ENCODE measurements around the gene MX1. TPM values are rescaled to one million over a fixed set of nuclear protein-coding genes. Genes with fewer than 3 reads are reported as not detected.

The MX1 gene
- total RNA-seq, 1 donor from 2014 or later = 25.0 TPM

DNA sequence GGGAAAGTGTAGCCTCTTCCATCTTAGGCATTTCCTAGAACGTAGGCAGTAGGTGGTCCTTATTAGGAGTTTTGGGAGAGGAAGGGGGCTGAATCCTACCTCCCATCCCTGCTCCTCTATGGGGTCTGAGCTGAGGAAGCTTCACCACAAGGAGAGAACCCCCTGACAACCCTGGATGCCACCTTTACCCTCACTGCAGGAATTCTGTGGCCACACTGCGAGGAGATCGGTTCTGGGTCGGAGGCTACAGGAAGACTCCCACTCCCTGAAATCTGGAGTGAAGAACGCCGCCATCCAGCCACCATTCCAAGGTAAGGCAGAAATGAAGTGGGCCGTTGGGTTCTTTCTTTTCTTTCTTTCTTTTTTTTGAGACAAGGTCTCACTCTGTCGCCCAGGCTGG is 1.5 kb downstream of the MX1 start:
- H3K4me3 ChIP-seq (ENCODE audit: low read depth, low read length) = no peak overlapping the region
- DNase-seq (ENCODE audit: low read depth) = no peak
- TF ChIP-seq, protein P1, sequence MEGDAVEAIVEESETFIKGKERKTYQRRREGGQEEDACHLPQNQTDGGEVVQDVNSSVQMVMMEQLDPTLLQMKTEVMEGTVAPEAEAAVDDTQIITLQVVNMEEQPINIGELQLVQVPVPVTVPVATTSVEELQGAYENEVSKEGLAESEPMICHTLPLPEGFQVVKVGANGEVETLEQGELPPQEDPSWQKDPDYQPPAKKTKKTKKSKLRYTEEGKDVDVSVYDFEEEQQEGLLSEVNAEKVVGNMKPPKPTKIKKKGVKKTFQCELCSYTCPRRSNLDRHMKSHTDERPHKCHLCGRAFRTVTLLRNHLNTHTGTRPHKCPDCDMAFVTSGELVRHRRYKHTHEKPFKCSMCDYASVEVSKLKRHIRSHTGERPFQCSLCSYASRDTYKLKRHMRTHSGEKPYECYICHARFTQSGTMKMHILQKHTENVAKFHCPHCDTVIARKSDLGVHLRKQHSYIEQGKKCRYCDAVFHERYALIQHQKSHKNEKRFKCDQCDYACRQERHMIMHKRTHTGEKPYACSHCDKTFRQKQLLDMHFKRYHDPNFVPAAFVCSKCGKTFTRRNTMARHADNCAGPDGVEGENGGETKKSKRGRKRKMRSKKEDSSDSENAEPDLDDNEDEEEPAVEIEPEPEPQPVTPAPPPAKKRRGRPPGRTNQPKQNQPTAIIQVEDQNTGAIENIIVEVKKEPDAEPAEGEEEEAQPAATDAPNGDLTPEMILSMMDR (conservative IDR thresholded peaks at IDR 0.05; ENCODE audit: low read depth, low read length) = no peak

DNA sequence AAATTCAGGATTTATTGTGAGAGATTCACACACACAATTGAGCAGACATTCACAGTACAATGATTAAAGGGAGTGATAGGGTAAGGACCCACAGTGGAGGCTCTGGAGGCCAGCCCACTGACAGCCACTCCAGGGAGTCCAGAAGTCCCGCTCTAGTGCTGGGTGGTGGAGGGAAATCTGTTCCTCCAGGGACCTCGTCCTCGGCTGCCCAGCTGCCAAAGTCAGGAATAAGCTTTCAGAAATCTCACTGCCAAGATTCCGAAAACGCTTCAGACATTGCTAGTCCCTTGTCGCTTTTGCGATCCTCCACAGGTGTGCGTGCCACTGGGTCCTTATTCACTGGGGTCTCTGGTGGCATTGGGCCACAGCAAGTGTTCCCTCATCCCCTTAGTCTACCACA is 2.3 kb downstream of the MX1 start:
- TF ChIP-seq, protein P1 (conservative IDR thresholded peaks at IDR 0.05; ENCODE audit: low read depth, low read length) = no peak
- DNase-seq (ENCODE audit: low read depth) = no peak
- no peak overlapping the region for H3K4me3 ChIP-seq (ENCODE audit: low read depth, low read length)

DNA sequence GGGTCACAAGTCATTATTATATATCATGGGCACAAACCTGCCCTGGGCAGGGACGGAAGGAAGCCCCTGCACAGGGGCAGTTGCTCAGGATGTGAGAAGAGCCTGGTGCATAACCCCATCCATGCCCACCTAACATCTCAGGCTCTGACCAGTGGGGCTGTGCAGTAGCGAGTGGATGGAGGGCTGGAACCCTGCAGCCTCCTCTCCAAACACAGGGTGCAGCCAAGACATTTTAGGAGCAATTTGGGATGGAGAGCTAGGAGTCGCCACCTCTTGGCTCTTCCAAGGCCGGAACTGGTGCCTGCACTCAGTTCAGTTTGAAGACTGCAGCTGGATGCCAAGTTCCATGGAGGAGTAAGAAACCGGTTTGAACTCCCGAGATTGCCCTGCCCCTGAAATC is 2.8 kb downstream of the MX1 start:
- no peak for DNase-seq (ENCODE audit: low read depth)
- H3K4me3 ChIP-seq (ENCODE audit: low read depth, low read length) = no peak overlapping the region
- TF ChIP-seq, protein P1 (conservative IDR thresholded peaks at IDR 0.05; ENCODE audit: low read depth, low read length) = no peak

DNA sequence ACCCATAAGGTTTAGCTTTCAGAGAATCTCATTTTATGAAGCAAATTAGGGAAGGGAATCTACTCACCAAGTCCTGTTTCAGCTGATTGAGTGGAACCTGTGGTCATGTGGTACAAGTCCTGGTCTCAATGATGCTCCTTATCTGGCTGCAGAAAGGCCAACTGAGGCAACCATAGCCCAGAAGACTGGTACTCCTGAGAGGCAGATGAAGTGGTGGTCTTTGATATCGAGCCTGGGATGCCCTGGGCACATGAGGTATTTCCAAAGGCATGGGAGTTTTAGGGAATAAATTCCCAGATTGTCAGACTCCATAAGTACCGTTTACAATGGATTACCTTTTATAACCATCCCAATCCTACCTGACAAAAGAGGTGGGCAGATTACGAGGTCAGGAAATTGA is 3.3 kb downstream of the MX1 start:
- TF ChIP-seq, protein P1 (conservative IDR thresholded peaks at IDR 0.05; ENCODE audit: low read depth, low read length) = no peak
- DNase-seq (ENCODE audit: low read depth) = no peak
- no peak overlapping the region for H3K4me3 ChIP-seq (ENCODE audit: low read depth, low read length)

DNA sequence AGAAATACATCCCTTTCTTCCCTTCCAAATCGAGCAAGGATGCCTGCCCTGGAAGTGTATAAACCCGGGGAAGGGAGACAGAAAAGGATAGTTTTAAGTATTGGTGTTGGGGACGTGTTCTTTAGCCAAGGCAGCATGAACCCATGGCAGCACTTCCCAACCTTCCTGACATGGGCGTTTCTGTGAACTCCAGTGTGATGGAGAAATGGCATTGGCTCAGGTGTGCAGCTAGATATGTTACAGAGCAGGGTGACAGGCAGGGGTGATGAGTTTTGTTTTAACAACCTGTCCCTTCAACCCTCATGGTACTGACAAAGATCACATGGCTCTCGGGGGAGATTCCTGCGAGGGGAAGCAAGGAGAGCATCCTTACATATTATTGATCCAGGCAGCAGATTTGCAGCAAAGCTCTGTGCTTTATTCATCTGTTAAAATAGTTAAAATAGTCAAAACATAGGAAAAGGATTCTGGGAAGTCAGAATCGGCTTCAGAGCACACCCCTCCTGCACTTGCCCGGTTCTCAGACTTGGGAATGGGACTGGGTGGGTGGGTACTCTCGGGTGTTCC is 4.0 kb downstream of the MX1 start:
- TF ChIP-seq, protein P1 (conservative IDR thresholded peaks at IDR 0.05; ENCODE audit: low read depth, low read length) = no peak
- no peak overlapping the region for H3K4me3 ChIP-seq (ENCODE audit: low read depth, low read length)
- DNase-seq (ENCODE audit: low read depth) = no peak

DNA sequence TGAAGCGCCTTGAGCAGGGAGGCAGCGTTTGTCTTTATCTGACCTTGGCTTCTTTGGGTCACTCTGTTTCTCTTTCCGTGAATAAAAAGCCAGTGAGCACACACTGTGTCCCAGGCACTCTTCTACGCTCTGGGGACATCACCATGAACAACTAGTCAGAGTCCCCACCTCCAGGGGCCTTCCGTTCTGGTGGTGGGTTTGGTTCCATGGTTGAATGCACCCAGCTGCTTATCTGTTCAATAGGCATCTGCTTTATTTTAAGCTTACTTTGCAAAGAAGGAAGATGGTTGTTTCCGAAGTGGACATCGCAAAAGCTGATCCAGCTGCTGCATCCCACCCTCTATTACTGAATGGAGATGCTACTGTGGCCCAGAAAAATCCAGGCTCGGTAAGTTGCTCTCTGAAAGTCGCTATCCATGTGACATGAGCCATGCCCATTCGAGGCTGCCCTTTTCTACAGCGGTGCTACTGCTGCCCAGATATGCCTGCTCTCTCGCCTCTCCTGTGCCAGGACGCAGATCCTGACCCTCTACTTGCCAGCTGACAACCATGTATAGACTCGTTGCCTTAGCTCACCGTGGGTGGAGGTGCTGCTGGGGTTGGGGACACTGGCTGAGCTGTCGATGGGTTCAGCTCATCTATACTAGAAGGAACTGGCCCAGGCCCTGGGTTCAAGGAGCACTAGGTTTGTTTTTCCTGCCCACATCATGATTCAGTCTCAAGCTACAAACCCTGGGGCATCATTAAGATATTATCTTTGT is 5.9 kb downstream of the MX1 start:
- TF ChIP-seq, protein P1 (conservative IDR thresholded peaks at IDR 0.05; ENCODE audit: low read depth, low read length) = no peak
- no peak overlapping the region for H3K4me3 ChIP-seq (ENCODE audit: low read depth, low read length)

More for the DNA sequence above, 5.9 kb downstream of the MX1 start:
- DNase-seq (ENCODE audit: low read depth) = no peak
